Neural crest cell (in vitro differentiated cells): ENCODE data around the gene HTT-AS. TPM values are rescaled to one million over a fixed set of nuclear protein-coding genes. Genes with fewer than 3 reads are reported as not detected.

ENCODE experiments used
- DNase-seq: peaks from one replicate; pipeline ENCODE4 v3.0.0; 2021; ENCODE audit warnings: low read depth, mixed read lengths, low spot score
- H3K27ac Mint-ChIP-seq: one replicate; pipeline ENCODE4 v1.8.0; 2021; ENCODE audit warnings: mild to moderate bottlenecking, mixed read lengths; ENCODE audit not compliant: unreplicated experiment
- H3K27me3 Mint-ChIP-seq: 2 replicates; pipeline ENCODE4 v1.8.0; 2021; ENCODE audit warnings: low read depth, mild to moderate bottlenecking, mixed read lengths
- H3K36me3 Mint-ChIP-seq: 2 replicates; pipeline ENCODE4 v1.8.0; 2021; ENCODE audit warnings: low read depth, mild to moderate bottlenecking, mixed read lengths
- H3K4me1 Mint-ChIP-seq: 2 replicates; pipeline ENCODE4 v1.8.0; 2021; ENCODE audit warnings: mixed read lengths
- H3K4me3 Mint-ChIP-seq: one replicate; pipeline ENCODE4 v1.8.0; 2021; ENCODE audit warnings: mild to moderate bottlenecking, mixed read lengths
- H3K9me3 Mint-ChIP-seq: 2 replicates; pipeline ENCODE4 v1.8.0; 2021; ENCODE audit warnings: mixed read lengths
- total RNA-seq: library from RNA; stranded (reverse); gene quantifications from 2 replicates; pipeline ENCODE4 v1.2.1, GENCODE V29; 2021
- TF ChIP-seq, protein P1 (sequence below): fragments of 200-600 bp; sonication (generic); conservative IDR thresholded peaks from 2 replicates; pipeline ENCODE4 v1.5.0; 2021; ENCODE audit warnings: antibody characterized with exemption, mild to moderate bottlenecking

HTT-AS gene
- total RNA-seq, 1 donor from 2014 or later = not detected

DNA sequence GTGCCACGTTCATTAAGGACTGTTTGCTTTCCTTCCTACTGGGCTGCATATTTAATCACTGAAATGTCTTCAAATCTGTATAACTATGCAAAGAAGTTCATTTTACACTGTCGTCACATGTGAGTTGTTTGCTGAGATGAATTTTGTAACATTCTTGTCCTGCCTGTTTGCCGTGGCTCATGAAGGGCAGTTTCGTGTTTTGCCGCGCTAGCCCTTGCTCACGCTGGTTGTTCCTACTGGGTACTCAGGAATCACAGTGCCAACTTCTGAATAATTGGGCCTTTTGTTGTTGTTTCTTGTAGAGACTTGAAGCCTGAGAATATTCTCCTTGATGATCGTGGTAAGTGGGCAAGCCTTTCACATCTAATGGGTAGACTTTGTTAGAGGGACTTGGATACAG is 52.2 kb downstream of the HTT-AS start:
- TF ChIP-seq, protein P1, sequence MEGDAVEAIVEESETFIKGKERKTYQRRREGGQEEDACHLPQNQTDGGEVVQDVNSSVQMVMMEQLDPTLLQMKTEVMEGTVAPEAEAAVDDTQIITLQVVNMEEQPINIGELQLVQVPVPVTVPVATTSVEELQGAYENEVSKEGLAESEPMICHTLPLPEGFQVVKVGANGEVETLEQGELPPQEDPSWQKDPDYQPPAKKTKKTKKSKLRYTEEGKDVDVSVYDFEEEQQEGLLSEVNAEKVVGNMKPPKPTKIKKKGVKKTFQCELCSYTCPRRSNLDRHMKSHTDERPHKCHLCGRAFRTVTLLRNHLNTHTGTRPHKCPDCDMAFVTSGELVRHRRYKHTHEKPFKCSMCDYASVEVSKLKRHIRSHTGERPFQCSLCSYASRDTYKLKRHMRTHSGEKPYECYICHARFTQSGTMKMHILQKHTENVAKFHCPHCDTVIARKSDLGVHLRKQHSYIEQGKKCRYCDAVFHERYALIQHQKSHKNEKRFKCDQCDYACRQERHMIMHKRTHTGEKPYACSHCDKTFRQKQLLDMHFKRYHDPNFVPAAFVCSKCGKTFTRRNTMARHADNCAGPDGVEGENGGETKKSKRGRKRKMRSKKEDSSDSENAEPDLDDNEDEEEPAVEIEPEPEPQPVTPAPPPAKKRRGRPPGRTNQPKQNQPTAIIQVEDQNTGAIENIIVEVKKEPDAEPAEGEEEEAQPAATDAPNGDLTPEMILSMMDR = no peak
- Mint-ChIP-seq H3K4me3 (no peak overlapping the region), H3K27ac (no peak overlapping the region), H3K36me3 (peaks cover 3% of the 10 kb centered on the region), H3K9me3 (peaks cover 4% of the 10 kb centered on the region), H3K4me1 (no peaks in the 10 kb centered on the region), H3K27me3 (no peaks in the 10 kb centered on the region)
- DNase-seq = no peak

DNA sequence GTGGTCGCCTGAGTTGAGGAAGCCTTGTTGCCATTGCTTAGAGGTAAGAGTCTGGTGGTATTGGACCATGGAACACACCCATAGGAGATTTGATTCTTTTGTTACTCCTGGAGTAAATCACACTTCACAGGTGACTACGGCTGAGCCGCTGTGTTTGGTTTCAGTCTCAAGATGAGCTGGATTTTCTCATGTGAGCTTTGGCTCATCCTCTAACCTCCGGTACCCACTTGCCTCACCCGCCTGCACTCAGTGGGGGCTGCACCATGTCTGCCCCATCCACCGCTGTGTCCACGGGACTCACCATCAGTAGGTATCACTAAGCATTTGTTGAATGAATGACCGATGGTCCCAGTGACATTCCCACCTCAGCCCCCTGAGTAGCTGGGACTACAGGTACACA is 52.7 kb downstream of the HTT-AS start:
- Mint-ChIP-seq H3K27ac (no peak overlapping the region), H3K27me3 (no peaks in the 10 kb centered on the region), H3K4me1 (no peaks in the 10 kb centered on the region), H3K9me3 (peaks cover 4% of the 10 kb centered on the region), H3K36me3 (peaks cover 3% of the 10 kb centered on the region), H3K4me3 (no peak overlapping the region)
- TF ChIP-seq, protein P1 = no peak
- DNase-seq = no peak

DNA sequence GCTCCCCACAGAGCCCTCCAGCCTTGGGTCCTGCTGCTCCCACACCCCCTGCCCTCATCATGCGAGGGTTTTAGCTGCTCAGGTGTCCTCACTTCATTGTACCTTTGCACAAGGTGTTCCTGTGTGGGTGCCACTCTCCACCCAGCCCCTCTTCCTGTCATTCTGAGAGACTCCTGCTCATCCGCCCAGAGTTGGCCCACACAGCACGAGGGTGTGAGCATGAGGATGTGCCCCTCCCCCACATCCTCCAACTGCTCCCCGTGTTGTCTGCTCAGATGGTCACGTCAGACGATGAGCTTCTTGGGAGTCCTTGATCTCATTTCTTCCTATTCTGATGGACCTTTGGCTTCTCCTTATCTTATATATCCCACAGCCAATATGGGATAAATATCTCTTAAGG is 53.2 kb downstream of the HTT-AS start:
- Mint-ChIP-seq H3K4me1 (no peaks in the 10 kb centered on the region), H3K36me3 (peaks cover 3% of the 10 kb centered on the region), H3K4me3 (no peak overlapping the region), H3K27me3 (no peaks in the 10 kb centered on the region), H3K9me3 (peaks cover 4% of the 10 kb centered on the region), H3K27ac (no peak overlapping the region)
- no peak for DNase-seq
- TF ChIP-seq, protein P1 = no peak

DNA sequence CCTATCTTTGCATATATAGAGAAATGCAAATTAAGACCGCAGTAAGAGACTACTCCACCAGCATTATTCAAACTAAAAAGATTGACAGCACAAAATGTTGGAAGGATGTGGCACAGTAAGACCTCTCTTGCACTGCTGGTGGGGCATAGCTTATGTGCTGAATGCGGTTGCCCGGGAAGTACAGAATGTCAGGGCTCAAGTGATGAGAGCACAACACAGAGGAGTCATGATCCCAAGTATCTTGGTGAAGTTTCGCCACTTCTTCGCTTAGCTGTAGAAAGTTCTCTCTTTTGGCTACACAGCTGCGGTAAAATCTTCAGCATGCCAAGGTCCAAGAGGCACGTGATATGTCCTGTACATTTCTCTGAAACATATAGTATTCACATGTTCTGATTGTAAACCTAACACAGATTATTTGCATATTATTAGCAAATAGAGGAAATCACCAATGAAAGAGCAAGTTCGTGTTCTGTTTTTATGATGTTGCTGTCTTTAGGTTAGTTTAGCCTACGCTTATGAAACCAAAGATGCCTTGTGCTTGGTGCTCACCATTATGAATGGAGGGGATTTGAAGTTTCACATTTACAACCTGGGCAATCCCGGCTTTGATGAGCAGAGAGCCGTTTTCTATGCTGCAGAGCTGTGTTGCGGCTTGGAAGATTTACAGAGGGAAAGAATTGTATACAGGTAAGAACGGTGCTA is 55.0 kb downstream of the HTT-AS start:
- TF ChIP-seq, protein P1 = no peak
- H3K4me1 Mint-ChIP-seq = no peaks in the 10 kb centered on the region
- no peak overlapping the region for H3K27ac Mint-ChIP-seq
- no peaks in the 10 kb centered on the region for H3K27me3 Mint-ChIP-seq
- peaks cover 4% of the 10 kb centered on the region for H3K9me3 Mint-ChIP-seq
- DNase-seq = no peak
- H3K4me3 Mint-ChIP-seq = no peak overlapping the region
- H3K36me3 Mint-ChIP-seq = peaks cover 3% of the 10 kb centered on the region

DNA sequence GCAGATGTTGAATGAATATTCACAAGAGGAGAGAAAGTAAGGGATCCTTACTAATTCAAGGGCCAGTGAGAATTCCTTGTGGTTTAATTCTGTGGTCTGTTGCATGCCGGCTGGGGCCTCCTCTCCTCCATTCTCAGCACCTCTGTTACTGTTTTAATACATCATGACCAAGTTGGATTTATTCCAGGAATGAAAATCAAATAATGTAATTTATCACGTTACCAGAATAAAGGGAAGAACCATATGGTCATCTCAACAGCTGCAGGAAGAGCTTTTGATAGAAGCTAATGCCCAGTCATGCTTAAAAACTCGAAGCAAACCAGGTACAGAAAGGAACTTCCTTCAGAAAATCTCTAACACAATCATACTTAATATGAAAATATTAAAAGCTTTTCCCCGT is 56.8 kb downstream of the HTT-AS start:
- H3K4me3 Mint-ChIP-seq = no peak overlapping the region
- H3K9me3 Mint-ChIP-seq = no peaks in the 10 kb centered on the region
- H3K36me3 Mint-ChIP-seq = no peaks in the 10 kb centered on the region
- no peaks in the 10 kb centered on the region for H3K27me3 Mint-ChIP-seq
- peaks cover 6% of the 10 kb centered on the region for H3K4me1 Mint-ChIP-seq
- TF ChIP-seq, protein P1 = no peak
- no peak for DNase-seq
- no peak overlapping the region for H3K27ac Mint-ChIP-seq
